ENCODE measurements around the gene SAP30L. TPM values are rescaled to one million over a fixed set of nuclear protein-coding genes. Genes with fewer than 3 reads are reported as not detected.

The SAP30L gene
- total and polyA plus RNA-seq, 2 of the 4 experiments (the other 2 are of a cell fraction): 9.7 to 17.6 TPM

DNA sequence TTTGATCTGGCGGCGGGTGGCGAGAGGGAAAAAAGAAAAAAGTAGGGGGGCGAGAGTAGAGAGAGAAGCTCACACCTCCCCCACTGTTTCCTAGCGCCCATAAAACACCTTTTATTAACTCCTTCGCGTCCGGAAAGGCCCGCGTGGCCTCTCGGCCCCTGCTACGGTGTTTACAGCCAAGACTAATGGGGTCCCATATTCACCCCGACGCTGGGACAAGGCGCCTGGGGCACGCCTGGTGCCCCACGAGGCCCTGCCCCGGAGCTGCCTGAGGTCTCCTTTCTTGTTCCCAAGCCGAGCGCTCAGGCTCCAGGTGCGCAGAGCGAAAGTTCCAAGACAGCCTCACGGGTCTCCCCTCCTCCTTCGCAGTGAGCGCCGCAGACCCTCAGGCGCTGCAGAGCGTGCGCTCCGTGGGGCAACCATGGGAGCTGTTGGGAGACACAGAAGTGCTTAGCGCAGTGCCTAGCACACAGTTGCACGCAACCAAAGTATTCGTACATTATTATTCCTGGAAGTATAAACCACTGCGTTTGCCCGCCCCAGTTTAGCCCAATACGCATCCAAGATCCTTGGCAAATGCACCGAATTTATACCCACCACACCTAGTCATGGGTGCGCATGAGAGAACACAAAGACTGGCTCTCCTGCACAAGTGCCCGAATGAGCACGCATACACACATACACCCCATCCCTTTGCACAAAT lies 27.9 kb downstream of the SAP30L start:
- intact Hi-C loops (cut with micrococcal nuclease): no loop called here
- peaks cover 11% of the 10 kb centered on the region; the same call in 1 of the 2 replicates for H3K9me3 ChIP-seq (ENCODE audit: control insufficient read depth, insufficient read depth, low read length)
- H2AK5ac ChIP-seq (ENCODE audit: low read depth, low read length): no peak overlapping the region
- no peaks in the 10 kb centered on the region for H3K9me1 ChIP-seq (ENCODE audit: insufficient read depth, low read length)
- ChIA-PET POLR2A (ENCODE audit: unreplicated experiment) (no interaction called here), CTCF (no interaction called here)
- no peak overlapping the region for H4K5ac ChIP-seq (ENCODE audit: low read depth, low read length)
- H3K9ac ChIP-seq (ENCODE audit: low read depth, low read length): no peak overlapping the region
- BruUV-seq (replicated peaks): no TSS peak
- H4K20me1 ChIP-seq (ENCODE audit: insufficient read depth, low read length): peaks cover 16% of the 10 kb centered on the region; the same call in 1 of the 2 replicates
- no peak overlapping the region for H3K4me2 ChIP-seq (ENCODE audit: low read depth, low read length)
- TF ChIP-seq BHLHE40 (IDR thresholded peaks at IDR 0.05; ENCODE audit: low read depth, low read length): no peak
- no peak for TF ChIP-seq SMC3 (IDR thresholded peaks at IDR 0.05; ENCODE audit: low read depth, low read length)
- TF ChIP-seq MAZ (IDR thresholded peaks at IDR 0.05; ENCODE audit: borderline replicate concordance, low read depth, low read length): no peak
- TF ChIP-seq FOS (IDR thresholded peaks at IDR 0.05; ENCODE audit: low read depth, low read length): no peak
- TF ChIP-seq CEBPB (IDR thresholded peaks at IDR 0.05; ENCODE audit: low read depth, low read length): no peak
- no peak for TF ChIP-seq NFE2L2 (IDR thresholded peaks at IDR 0.05; ENCODE audit: low read depth, low read length)
- TF ChIP-seq, protein P1, sequence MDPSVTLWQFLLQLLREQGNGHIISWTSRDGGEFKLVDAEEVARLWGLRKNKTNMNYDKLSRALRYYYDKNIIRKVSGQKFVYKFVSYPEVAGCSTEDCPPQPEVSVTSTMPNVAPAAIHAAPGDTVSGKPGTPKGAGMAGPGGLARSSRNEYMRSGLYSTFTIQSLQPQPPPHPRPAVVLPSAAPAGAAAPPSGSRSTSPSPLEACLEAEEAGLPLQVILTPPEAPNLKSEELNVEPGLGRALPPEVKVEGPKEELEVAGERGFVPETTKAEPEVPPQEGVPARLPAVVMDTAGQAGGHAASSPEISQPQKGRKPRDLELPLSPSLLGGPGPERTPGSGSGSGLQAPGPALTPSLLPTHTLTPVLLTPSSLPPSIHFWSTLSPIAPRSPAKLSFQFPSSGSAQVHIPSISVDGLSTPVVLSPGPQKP (IDR thresholded peaks at IDR 0.05; ENCODE audit: borderline replicate concordance, low read depth, low read length): no peak
- no peak overlapping the region for H2BK20ac ChIP-seq (ENCODE audit: low read depth, low read length)
- no peak overlapping the region for H3K56ac ChIP-seq (ENCODE audit: extremely low read depth, insufficient read depth, low read length)
- H4K8ac ChIP-seq (ENCODE audit: low read depth in 2 of 2, low read length in 2 of 2): no peak overlapping the region
- DNase-seq (no peak), ATAC-seq (ENCODE audit: low read depth) (no peak)
- no peak overlapping the region for H2BK5ac ChIP-seq (ENCODE audit: low read depth, low read length, poor library complexity, severe bottlenecking)
- no peak overlapping the region for H2BK120ac ChIP-seq (ENCODE audit: low read depth, low read length)
- WGBS, 2 experiments (ENCODE audit: extremely low coverage in 2 of 2, insufficient read length in 1 of 2): 9% methylated on average over 22 of the region's 40 CpGs; no CpG with 5 or more reads in 1 of the 2 experiments
- no peak overlapping the region for H3K4ac ChIP-seq (ENCODE audit: low read depth, low read length)
- no peaks in the 10 kb centered on the region for H3K36me3 ChIP-seq (ENCODE audit: control insufficient read depth, insufficient read depth, low read length)
- dilution Hi-C loops (cut with HindIII; ENCODE audit: low sequenced_read_pairs, unreplicated experiment): no loop called here
- H3K18ac ChIP-seq (ENCODE audit: low read depth, low read length): no peak overlapping the region
- no peak overlapping the region for H4K91ac ChIP-seq (ENCODE audit: insufficient read depth, low read depth, low read length)
- no peak overlapping the region for H3K14ac ChIP-seq (replicated peaks; ENCODE audit: low read depth, low read length)
- no peak overlapping the region for H3K4me3 ChIP-seq (ENCODE audit: insufficient read depth, low read depth, low read length)
- no peak overlapping the region for H2AFZ ChIP-seq (replicated peaks; ENCODE audit: low read length, poor library complexity)
- H3K27me3 ChIP-seq (ENCODE audit: control insufficient read depth, insufficient read depth, low read length): peaks cover 87% of the 10 kb centered on the region
- H3K23ac ChIP-seq (ENCODE audit: low read depth, low read length): no peak overlapping the region
- H2AK9ac ChIP-seq (replicated peaks; ENCODE audit: low read depth, low read length, poor library complexity): no peak overlapping the region
- no peak overlapping the region for H3K27ac ChIP-seq (ENCODE audit: insufficient read depth, low read length)
- no peaks in the 10 kb centered on the region for H3K79me1 ChIP-seq (ENCODE audit: low read depth in 1 of 2, low read length in 2 of 2)
- no peak overlapping the region for H2BK15ac ChIP-seq (ENCODE audit: low read depth, low read length)
- peaks cover 4% of the 10 kb centered on the region; the same call in 1 of the 2 replicates for H3K4me1 ChIP-seq (ENCODE audit: control insufficient read depth, insufficient read depth, low read length)
- in situ Hi-C loops (cut with MboI; ENCODE audit: low sequenced_read_pairs): loop anchor here (25.0 kb wide), 1 partner anchor 339 kb away; no protein-coding TSS in a partner anchor

Measured in IMR-90 (cell line).